ENCODE data around the gene PLA2G4A.

Gene PLA2G4A

DNA sequence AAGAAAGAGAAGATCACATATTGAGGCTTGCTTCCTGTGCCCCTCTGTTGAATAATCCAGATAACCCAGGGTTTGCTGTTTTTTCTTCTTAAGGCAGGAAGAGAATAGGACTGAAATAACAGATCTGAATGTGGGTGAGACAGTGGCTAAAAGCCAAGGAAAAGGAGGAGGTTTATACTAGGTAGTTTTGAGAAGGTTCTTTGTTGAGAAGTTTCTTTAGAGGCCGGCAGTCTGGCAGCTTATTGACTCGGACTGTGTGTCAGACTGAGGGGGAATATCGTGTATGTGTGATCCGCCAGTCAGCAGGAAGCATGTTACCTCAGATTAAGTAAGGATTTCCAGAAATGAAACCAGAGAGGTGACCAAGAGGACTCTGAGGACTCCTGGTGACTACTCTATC lies 119.8 kb downstream of the PLA2G4A start:
- H3K27ac ChIP-seq (ENCODE audit: poor library complexity, severe bottlenecking): no peak overlapping the region
- H3K9me3 ChIP-seq (ENCODE audit: severe bottlenecking): no peaks in the 10 kb centered on the region
- DNase-seq (ENCODE audit: low spot score): no peak
- no peaks in the 10 kb centered on the region for H3K36me3 ChIP-seq (ENCODE audit: low read depth)
- peaks cover 12% of the 10 kb centered on the region for H3K4me1 ChIP-seq (ENCODE audit: insufficient read depth, poor library complexity, severe bottlenecking)
- TF ChIP-seq, protein P1, sequence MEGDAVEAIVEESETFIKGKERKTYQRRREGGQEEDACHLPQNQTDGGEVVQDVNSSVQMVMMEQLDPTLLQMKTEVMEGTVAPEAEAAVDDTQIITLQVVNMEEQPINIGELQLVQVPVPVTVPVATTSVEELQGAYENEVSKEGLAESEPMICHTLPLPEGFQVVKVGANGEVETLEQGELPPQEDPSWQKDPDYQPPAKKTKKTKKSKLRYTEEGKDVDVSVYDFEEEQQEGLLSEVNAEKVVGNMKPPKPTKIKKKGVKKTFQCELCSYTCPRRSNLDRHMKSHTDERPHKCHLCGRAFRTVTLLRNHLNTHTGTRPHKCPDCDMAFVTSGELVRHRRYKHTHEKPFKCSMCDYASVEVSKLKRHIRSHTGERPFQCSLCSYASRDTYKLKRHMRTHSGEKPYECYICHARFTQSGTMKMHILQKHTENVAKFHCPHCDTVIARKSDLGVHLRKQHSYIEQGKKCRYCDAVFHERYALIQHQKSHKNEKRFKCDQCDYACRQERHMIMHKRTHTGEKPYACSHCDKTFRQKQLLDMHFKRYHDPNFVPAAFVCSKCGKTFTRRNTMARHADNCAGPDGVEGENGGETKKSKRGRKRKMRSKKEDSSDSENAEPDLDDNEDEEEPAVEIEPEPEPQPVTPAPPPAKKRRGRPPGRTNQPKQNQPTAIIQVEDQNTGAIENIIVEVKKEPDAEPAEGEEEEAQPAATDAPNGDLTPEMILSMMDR (IDR thresholded peaks at IDR 0.05; ENCODE audit: poor library complexity, severe bottlenecking): no peak
- ATAC-seq (ENCODE audit: low read depth): no peak
- H3K27me3 ChIP-seq (ENCODE audit: insufficient read depth, poor library complexity, severe bottlenecking): no peaks in the 10 kb centered on the region
- H3K4me3 ChIP-seq (ENCODE audit: severe bottlenecking): no peak overlapping the region

- Histone ChIP-seq H3K4me3 (ENCODE audit: severe bottlenecking) (no peak overlapping the region), H3K27ac (ENCODE audit: poor library complexity, severe bottlenecking) (no peak overlapping the region)
- no peak for ATAC-seq (ENCODE audit: low read depth)
Observed at GRCh38 chr1:186949173-186949572, 120.4 kb downstream of the PLA2G4A start.

DNA sequence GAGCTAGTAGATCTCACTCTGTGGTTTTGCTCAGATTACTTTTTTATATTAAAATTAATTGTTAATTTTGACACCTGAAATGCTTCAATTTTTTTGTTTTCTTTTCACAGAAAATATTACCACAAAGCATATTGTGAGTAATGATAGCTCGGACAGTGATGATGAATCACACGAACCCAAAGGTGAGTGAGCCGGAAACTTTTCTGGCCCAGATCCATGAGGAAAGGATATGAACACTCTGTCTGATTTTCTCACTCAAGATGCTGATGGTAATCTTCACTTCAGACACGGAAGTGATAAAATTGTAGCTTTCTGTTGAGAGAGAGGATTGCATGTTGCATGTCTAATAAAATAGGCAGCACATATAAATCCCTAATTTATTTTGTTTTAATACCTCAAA lies 121.8 kb downstream of the PLA2G4A start:
- ATAC-seq (ENCODE audit: low read depth): peak; percentile 98
- peak; percentile 72 for DNase-seq (ENCODE audit: low spot score)

More at GRCh38 chr1:186949173-186949572, 120.4 kb downstream of the PLA2G4A start:
- no peaks in the 10 kb centered on the region for H3K36me3 ChIP-seq (ENCODE audit: low read depth)
- peaks cover 12% of the 10 kb centered on the region for H3K4me1 ChIP-seq (ENCODE audit: insufficient read depth, poor library complexity, severe bottlenecking)
- H3K27me3 ChIP-seq (ENCODE audit: insufficient read depth, poor library complexity, severe bottlenecking): no peaks in the 10 kb centered on the region
- H3K9me3 ChIP-seq (ENCODE audit: severe bottlenecking): no peaks in the 10 kb centered on the region
- TF ChIP-seq, protein P1 (IDR thresholded peaks at IDR 0.05; ENCODE audit: poor library complexity, severe bottlenecking): no peak
- DNase-seq (ENCODE audit: low spot score): no peak

GRCh38 chr1:186953876-186954275 lies 125.1 kb downstream of the PLA2G4A start:
- Histone ChIP-seq H3K27me3 (ENCODE audit: insufficient read depth, poor library complexity, severe bottlenecking) (no peaks in the 10 kb centered on the region), H3K27ac (ENCODE audit: poor library complexity, severe bottlenecking) (no peak overlapping the region), H3K9me3 (ENCODE audit: severe bottlenecking) (no peaks in the 10 kb centered on the region), H3K36me3 (ENCODE audit: low read depth) (no peaks in the 10 kb centered on the region), H3K4me3 (ENCODE audit: severe bottlenecking) (no peak overlapping the region), H3K4me1 (ENCODE audit: insufficient read depth, poor library complexity, severe bottlenecking) (peaks cover 18% of the 10 kb centered on the region)
- ATAC-seq (ENCODE audit: low read depth) (no peak), DNase-seq (ENCODE audit: low spot score) (no peak)
- TF ChIP-seq, protein P1 (IDR thresholded peaks at IDR 0.05; ENCODE audit: poor library complexity, severe bottlenecking): no peak

More for the DNA sequence above, 121.8 kb downstream of the PLA2G4A start:
- Histone ChIP-seq H3K9me3 (ENCODE audit: severe bottlenecking) (no peaks in the 10 kb centered on the region), H3K27me3 (ENCODE audit: insufficient read depth, poor library complexity, severe bottlenecking) (no peaks in the 10 kb centered on the region), H3K4me1 (ENCODE audit: insufficient read depth, poor library complexity, severe bottlenecking) (peaks cover 12% of the 10 kb centered on the region), H3K36me3 (ENCODE audit: low read depth) (no peaks in the 10 kb centered on the region), H3K4me3 (ENCODE audit: severe bottlenecking) (no peak overlapping the region), H3K27ac (ENCODE audit: poor library complexity, severe bottlenecking) (peak overlapping the region; percentile 32)
- TF ChIP-seq, protein P1 (IDR thresholded peaks at IDR 0.05; ENCODE audit: poor library complexity, severe bottlenecking): no peak

GRCh38 chr1:186957314-186957713 lies 128.6 kb downstream of the PLA2G4A start:
- DNase-seq (ENCODE audit: low spot score) (no peak), ATAC-seq (ENCODE audit: low read depth) (no peak)
- Histone ChIP-seq H3K4me1 (ENCODE audit: insufficient read depth, poor library complexity, severe bottlenecking) (peaks cover 6% of the 10 kb centered on the region), H3K27me3 (ENCODE audit: insufficient read depth, poor library complexity, severe bottlenecking) (no peaks in the 10 kb centered on the region), H3K4me3 (ENCODE audit: severe bottlenecking) (no peak overlapping the region), H3K27ac (ENCODE audit: poor library complexity, severe bottlenecking) (no peak overlapping the region), H3K36me3 (ENCODE audit: low read depth) (no peaks in the 10 kb centered on the region), H3K9me3 (ENCODE audit: severe bottlenecking) (no peaks in the 10 kb centered on the region)
- TF ChIP-seq, protein P1 (IDR thresholded peaks at IDR 0.05; ENCODE audit: poor library complexity, severe bottlenecking): no peak
